HG03565 (cell line): ENCODE results near the gene IGSF8.
"Not testable (repeated sequence)": the region's sequence is repeated elsewhere in the genome, so short reads cannot be mapped to it uniquely, and the experiment has no call there.

ENCODE experiments used
- ATAC-seq: cut with Tn5 transposase; IDR thresholded peaks from one replicate; pipeline ENCODE4 v1.9.1; 2021; ENCODE audit warnings: mild to moderate bottlenecking, moderate library complexity; ENCODE audit not compliant: unreplicated experiment

Gene IGSF8

GRCh38 chr1:160069460-160070231, 28.8 kb downstream of the IGSF8 start, which contains the start of gene KCNJ10:
Gene KCNJ10 (minus strand): TSS chr1:160070160. CDS start chr1:160042532, 27,628 bp downstream.
- no peak for ATAC-seq

GRCh38 chr1:160068225-160068624, 30.2 kb downstream of the IGSF8 start:
- ATAC-seq: no peak

DNA sequence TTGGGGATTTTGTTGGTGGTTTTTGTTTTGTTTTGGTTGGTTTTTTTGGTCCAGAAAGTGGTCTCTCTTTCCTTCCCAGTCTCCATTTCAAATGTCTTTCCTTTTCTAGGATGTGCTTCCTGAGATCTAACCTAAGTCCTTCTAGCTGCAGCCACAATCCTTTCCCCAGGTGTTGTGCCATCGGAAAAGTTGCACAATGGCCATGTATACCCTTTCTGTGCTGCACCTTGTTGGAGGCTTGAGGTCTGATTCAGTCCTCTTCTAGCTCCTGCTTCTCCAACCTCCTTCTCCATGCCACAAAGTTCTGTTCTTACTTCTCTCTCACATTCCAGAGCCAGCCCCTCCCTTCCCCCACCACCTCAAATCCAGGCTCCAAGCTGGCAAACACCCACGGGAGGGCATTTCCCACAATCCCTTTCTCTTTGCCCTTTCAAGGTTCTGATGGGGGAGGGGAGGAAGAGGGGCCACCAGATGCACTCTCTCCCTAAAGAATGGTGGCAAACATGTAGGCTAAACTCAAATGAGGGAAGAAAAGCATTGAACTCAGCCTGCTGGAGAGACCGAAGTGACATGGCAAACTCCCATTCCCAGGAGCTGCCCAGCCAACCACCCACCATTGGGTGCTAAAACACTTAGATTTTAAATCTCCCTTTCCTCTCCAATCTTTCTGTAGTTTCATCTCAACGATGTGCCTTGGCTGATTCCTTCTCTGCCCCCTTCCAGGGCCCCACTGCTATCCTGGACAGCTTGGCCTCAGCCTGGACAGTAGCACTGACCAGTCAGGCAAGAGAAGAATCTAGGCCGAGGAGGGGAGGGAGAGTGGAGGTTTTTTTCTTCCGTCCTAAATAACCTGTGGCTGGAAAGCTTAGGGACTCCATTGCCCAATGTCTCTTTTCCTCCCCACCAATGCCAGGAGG, 31.3 kb downstream of the IGSF8 start:
- ATAC-seq: no peak

DNA sequence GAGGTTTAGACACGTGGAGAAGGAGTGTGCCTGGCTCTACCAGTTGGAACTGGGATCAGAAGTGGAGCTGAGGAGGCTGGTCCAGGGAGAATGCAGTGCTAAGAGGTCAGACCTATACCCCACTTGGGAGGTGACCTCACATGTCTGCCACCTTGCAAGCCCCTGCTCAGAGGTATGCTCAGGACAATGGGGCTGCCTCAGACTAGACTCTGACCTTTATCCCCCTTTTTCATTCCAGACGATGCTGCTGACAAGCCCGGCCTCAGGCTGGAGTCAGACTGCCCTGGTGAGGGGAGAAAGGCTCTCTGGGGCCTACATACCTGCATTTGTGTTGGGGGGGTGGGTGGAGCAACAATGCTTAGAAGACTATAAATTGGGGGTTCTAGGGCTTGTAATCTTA, 33.7 kb downstream of the IGSF8 start:
- ATAC-seq: no peak

GRCh38 chr1:160064164-160064563, 34.3 kb downstream of the IGSF8 start:
- no peak for ATAC-seq

GRCh38 chr1:160063176-160063575, 35.2 kb downstream of the IGSF8 start:
- ATAC-seq: no peak

DNA sequence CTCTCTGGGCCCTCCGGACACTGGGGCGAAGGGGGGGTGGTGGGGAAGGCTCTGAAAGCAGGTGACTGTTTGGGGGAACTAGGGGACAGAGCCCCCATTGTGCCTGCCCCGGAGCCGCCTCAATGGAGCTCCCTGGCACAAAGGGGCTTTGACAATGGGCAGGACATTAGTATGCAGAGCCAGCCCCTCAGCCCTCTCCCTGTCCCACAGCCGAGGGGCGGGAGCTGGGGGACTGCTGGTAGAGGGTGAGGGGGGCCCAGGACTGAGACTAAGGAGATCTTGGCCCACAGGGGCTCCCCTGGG, 36.2 kb downstream of the IGSF8 start:
- no peak for ATAC-seq

- ATAC-seq: no peak
These were observed 36.8 kb downstream of the IGSF8 start for GRCh38 chr1:160061369-160062229.

DNA sequence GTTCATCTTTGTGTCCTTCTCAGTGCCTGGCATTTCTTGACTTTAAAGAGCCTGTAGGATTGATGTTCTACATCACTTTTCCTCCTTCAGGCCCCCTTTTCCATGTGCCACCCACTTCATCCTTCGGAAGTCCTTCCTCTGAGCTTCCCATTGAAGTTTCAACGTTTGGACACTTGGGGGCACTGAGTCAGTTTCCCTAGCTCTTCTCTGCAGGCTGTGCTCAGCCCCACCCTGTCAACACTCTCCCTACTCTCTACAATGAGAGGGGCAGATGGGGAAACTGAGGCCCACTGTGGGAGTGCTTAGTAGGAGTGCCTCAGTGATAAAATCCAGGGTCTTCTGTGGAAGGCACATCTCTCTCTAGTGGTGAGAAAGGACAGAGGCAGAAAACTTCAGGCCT, 40.3 kb downstream of the IGSF8 start:
- no peak for ATAC-seq

DNA sequence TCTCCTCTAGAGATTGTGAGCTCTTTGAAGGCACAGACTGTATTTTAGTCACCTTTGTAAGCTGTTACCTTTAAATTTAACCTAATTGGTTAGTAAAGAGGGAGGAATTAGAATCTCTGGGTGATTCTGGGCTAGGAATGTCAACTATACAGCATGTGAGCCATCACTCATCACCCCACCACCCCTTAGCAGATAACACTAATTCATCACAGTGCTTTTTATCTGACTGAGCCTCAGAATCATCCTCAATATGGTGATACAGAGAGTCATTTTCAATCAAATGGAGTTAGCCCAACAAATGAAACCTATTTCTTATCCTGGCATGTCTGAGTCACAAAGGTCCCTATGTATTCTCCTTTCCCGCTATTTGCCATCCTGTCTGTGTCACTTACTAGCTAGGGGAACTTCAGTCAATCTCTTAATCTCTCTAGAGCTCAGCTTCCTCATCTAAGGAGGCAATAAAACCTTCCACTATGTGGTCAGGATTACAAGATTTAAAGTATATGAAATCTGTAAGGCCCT, 41.7 kb downstream of the IGSF8 start:
- no peak for ATAC-seq

DNA sequence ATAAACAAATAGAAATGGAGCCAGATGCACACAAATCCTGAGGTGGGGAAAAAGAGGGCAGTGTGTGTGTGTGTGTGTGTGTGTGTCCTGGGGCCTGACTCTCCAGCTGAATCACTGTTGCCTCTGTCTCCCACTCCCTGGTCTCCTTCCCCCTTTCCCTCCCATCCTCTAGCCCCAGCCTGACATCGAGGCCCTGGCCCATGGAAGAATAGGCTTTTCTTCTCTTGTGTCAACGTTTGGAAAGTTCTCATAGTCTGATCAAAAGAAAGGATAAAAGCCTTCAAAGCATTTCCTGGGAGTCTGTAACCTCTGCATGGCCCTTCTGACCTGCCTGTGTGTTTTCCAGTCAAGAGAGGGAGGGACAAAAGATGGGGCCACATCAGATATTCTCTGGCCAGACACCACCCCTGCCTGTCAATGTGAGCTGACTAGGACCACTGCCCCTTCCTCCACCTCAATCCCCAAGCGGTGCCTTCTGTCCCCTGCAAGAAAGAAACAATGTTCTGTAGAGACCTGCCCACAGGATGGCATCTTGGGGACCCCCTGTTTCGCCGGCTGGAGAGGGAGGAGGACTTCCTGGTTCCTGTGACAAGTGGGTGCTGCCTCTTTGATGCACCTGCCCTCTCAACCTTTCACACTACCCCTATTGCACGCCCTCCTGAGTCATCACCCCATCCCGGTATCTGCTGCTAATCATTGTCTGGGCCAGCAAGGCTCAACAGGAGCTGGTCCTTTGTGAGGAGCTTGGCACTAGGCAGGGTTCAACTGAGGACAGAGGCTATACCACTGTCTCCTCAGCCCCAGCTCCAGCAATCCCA, 44.7 kb downstream of the IGSF8 start:
- no peak for ATAC-seq

- no peak for ATAC-seq
These were observed 45.5 kb downstream of the IGSF8 start for GRCh38 chr1:160052936-160053335.

DNA sequence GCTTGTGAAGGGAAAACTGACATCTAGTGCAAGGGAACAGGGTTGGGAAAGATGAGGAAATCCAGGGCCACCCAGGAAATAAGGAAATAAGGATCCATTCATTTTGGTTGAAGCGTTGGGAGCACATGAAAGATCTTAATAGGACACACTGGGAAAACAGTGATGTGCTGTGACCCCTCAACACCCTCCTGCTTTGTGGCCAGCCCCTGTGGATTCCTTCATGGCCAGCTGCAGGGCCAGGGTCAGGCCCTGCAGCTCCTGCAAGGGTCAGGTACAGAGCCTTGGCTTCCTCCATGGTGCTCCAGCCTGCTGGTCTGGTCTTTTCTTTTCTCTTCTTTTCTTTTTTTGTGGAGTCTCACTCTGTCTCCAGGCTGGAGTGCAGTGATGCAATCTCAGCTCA, 47.8 kb downstream of the IGSF8 start:
- ATAC-seq: no peak

DNA sequence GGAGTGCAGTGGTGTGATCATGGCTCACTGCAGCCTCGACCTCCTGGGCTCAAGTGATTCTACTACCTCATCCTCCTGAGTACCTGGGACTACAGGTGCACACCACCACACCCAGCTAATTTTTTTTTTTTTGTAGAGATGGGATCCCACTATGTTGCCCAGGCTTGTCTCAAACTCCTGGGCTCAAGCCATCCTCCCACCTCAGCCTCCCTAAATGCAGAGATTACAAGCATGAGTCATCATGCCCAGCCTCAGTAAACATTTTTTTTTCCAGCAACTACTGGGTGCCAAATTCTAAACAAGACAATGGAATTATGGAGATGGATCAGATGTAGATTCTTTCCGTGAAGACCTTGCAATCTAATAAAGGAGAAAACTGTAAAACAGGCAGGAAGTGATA, 48.2 kb downstream of the IGSF8 start:
- not testable (repeated sequence) for ATAC-seq

- ATAC-seq: no peak
These were observed 49.3 kb downstream of the IGSF8 start for GRCh38 chr1:160049101-160049500.

GRCh38 chr1:160048335-160048734, 50.1 kb downstream of the IGSF8 start:
- ATAC-seq: no peak

GRCh38 chr1:160047111-160047991, 51.1 kb downstream of the IGSF8 start:
- ATAC-seq: no peak

- ATAC-seq: peak; percentile 51
These were observed 51.8 kb downstream of the IGSF8 start for GRCh38 chr1:160046494-160047110.

- ATAC-seq: no peak
These were observed 52.8 kb downstream of the IGSF8 start for GRCh38 chr1:160045653-160046052.
